GM19043 (cell line): ENCODE measurements around the gene DNAJC16.
A peak's percentile ranks its signal among the peaks of the same experiment; 100 is the strongest.
"Not testable (repeated sequence)": the region's sequence is repeated elsewhere in the genome, so short reads cannot be mapped to it uniquely, and the experiment has no call there.

ENCODE experiments used
- ATAC-seq: cut with Tn5 transposase; IDR thresholded peaks from one replicate; pipeline ENCODE4 v1.9.1; 2021; ENCODE audit warnings: low read depth; ENCODE audit not compliant: unreplicated experiment

The DNAJC16 gene

GRCh38 chr1:15526490-15527339 lies at the start of gene DNAJC16:
Gene DNAJC16, plus strand, starts transcription at chr1:15526848. Its CDS starts 2,258 bp downstream, at chr1:15529106.
- peak; percentile 52 for ATAC-seq

- ATAC-seq: no peak
Measured at GRCh38 chr1:15476927-15477326, 49.7 kb upstream of the DNAJC16 start.

GRCh38 chr1:15477646-15478212 lies 48.9 kb upstream of the DNAJC16 start:
- no peak for ATAC-seq

GRCh38 chr1:15479654-15480347 lies 46.8 kb upstream of the DNAJC16 start:
- ATAC-seq: no peak

- ATAC-seq: not testable (repeated sequence)
Measured at GRCh38 chr1:15482455-15482854, 44.2 kb upstream of the DNAJC16 start.

GRCh38 chr1:15482983-15483543 lies 43.6 kb upstream of the DNAJC16 start:
- not testable (repeated sequence) for ATAC-seq

- no peak for ATAC-seq
Measured at GRCh38 chr1:15483971-15484370, 42.7 kb upstream of the DNAJC16 start.

- ATAC-seq: not testable (repeated sequence)
Measured at GRCh38 chr1:15484443-15484842, 42.2 kb upstream of the DNAJC16 start.

- ATAC-seq: no peak
Measured at GRCh38 chr1:15485636-15486035, 41.0 kb upstream of the DNAJC16 start.

- ATAC-seq: not testable (repeated sequence)
Measured at GRCh38 chr1:15486844-15487610, 39.6 kb upstream of the DNAJC16 start.

GRCh38 chr1:15488371-15488770 lies 38.3 kb upstream of the DNAJC16 start:
- no peak for ATAC-seq

GRCh38 chr1:15489052-15489736 lies 37.5 kb upstream of the DNAJC16 start:
- no peak for ATAC-seq

- ATAC-seq: not testable (repeated sequence)
Measured at GRCh38 chr1:15491010-15491409, 35.6 kb upstream of the DNAJC16 start.

GRCh38 chr1:15492596-15492995 lies 34.1 kb upstream of the DNAJC16 start:
- no peak for ATAC-seq

- no peak for ATAC-seq
Measured at GRCh38 chr1:15493869-15494390, 32.7 kb upstream of the DNAJC16 start.

GRCh38 chr1:15500184-15501178 lies 26.2 kb upstream of the DNAJC16 start:
- no peak for ATAC-seq

- no peak for ATAC-seq
Measured at GRCh38 chr1:15501208-15502032, 25.2 kb upstream of the DNAJC16 start.
